GM21786 (cell line): ENCODE results near the gene ZRANB2.

ENCODE experiments used
- ATAC-seq: cut with Tn5 transposase; IDR thresholded peaks from one replicate; pipeline ENCODE4 v1.9.1; 2021; ENCODE audit not compliant: unreplicated experiment

The ZRANB2 gene

DNA sequence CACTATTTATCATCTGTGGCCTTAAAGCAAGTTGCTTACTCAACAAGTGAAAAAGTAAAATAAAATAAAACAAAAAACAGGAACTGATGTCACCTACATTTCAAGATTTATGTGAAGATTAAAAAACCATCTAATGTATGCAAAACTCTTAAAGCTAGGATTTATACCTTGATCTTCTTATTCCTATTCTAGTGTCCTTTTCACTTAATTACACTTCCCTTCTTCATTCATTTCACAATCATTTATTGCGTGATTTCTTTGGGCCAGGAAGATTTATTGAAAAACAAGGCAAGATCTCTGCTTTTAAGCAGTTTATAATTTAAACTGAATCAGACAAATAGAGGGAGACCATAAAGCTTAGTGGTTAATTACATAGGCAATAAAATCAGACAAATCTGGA, 51.9 kb downstream of the ZRANB2 start:
- no peak for ATAC-seq

DNA sequence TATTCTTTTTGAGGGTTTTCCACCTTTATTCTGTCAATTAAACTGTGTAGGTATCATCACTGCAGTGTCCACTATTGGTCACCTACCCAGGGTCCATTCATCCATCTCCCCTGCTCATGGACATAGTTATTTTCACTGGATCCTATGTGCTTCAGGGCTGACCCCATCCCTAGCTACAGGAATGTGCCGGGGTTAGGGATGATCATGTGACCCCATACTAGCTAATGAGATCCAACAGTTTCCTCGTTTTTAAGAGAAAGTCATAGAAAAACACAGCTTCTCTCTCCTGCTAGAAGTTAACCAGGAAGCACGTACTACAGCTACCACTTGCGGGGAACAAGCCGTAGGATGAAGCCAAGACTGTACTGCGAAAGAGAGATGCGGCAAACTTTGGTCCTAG, 52.8 kb downstream of the ZRANB2 start:
- ATAC-seq: no peak

DNA sequence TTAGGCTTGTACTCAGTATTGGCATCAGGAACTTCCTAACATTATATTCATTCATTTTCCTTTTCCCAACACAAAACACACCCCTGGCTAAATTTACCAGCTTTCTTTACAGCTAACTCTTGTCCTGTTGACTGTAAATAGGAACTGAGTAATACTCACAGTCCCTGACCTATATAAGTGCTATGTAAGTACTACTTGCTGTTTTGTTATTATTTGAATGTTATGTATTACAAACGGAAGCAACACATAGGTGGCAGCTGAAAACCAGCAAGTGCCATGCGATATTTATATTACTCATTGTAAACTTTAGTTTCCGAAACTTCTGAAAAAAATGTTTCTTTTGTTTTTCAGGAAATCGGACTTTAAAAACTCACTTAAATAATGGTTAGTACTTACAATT, 54.7 kb downstream of the ZRANB2 start:
- ATAC-seq: no peak

DNA sequence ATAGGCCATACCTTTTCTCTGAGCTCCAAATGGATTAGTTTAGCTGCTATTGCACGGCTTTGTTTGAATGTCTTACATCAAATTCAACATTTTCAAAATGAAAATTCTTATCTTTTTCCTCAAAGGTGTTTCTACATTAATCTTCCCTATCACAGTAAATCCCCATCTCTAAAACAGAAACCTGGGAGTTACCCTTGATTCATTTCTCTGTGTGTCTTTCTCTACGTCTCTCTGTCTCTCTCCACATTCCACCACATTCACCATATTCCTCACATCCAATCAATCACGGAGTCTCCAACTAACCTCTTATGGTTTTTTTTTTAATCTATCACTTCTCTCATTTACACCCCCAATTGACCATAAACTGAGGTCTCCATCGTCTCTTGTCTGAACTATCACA, 57.3 kb downstream of the ZRANB2 start:
- ATAC-seq: no peak

DNA sequence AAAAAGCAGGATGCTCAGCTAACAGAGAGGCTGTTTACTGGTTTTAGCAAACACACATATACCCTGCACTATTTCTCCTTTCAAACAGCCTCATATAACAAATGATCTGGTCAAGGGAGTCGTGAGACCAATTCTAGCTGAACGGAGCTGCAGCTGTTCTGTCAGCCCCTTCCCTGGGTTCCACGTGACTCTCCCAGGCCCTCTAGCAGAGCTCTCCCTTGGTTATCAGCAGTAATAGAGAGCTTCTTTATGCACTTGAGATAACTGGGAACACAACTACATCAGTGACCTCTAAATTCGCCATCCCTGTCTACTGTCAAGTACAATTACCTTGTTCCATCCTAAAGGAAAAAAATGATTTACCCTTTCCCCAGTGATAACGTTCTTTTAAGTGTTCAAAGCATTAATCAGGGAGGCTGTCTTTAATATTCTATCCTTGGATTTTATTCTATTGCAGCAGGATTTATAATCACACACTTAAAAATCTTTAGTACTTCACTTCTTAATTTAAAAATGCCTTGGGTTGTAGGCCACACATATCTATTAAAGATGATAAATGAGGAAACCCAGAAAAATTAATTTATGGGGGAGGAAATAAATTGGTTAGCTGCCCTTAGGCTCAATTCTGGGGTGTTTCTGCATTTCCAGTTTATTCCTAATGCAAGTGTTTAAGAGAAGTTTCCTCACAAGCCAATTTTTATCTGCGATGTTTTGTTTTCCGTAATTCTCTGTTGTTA, 61.4 kb downstream of the ZRANB2 start:
- ATAC-seq: no peak

DNA sequence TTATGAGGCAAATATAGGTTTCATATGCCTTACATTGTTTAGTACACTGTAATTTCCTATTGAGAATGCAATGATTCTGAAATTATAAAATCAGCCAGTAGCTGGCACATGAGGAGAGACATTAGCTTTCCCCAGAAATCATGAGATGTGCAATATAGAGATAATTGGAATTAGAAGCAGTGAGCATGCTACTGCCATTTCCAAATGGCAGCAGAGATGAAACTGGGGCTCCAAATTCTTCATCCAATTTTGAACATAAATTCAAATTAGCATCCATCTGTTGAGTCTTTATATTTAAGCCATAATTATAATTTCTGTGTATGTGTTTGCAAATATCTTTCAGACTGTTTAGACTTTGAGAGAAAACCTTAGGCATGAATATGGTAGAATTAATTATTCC, 62.0 kb downstream of the ZRANB2 start:
- ATAC-seq: no peak

DNA sequence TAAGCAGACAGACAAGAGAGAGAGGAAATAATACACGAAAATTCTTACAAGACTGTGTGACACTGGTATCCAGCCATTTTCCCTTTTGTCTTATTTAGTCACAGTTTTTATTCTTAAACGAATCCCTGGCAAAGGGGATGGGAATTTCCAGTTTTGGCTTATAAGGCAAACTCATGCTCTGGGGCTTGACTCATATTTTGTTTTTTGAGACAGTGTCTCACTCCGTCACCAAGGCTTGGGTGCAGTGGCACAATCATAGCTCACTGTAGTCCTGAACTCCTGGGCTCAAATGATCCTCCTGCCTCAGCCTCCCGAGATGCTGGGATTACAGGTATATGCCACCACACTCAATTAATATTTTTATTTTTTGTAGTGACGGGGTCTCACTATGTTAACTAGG, 65.1 kb downstream of the ZRANB2 start:
- ATAC-seq: no peak

DNA sequence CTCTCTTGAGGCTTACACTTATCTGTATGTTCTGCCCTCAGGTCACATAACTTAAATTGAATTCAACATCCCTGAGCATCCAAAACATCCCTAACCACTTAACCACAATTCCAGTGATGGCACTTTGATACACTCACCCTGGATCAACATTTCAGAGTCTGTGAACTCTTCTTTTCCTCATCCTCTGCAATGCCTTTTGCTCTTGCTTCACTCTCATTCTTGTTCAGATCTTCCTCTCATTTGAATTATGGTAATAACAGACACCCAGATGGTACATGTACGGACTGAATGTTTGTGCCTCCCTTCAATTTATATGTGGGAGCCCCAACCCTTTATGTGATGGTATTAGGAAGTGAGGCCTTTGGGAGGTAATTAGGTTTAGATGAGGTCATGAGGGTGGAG, 66.7 kb downstream of the ZRANB2 start:
- no peak for ATAC-seq
